Measurements from ENCODE around the gene TUBB. TPM values are rescaled to one million over a fixed set of nuclear protein-coding genes. Genes with fewer than 3 reads are reported as not detected.
"Not testable (repeated sequence)": the region's sequence is repeated elsewhere in the genome, so short reads cannot be mapped to it uniquely, and the experiment has no call there.

TUBB gene
- total RNA-seq, 1 donor from 2014 or later = 136 TPM

DNA sequence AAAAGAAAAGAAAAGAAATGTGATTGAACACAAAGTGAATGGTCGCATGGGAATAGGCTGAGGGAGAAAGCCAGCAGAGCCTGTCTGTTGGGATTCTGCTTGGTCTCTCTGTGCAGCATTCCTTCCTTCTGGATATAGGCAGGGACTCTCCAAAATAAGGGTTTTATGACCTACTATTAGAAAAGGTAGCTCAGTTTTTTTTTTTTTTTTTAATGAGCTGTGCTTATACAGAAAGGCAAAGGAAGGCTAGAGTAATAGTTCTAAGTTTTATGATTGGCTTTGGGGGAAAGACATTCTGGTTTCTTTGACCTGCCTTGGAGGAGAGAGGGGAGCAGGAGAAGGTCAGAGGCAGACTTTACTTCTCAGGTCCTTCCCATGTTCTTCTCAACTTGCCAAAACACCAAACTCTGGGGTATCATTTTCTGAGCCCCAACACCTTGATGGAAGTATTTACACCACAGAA, 43.0 kb downstream of the TUBB start:
- Histone ChIP-seq H3K27me3 (ENCODE audit: control insufficient read depth, insufficient read depth, low read length) (no peaks in the 10 kb centered on the region), H3K36me3 (ENCODE audit: control insufficient read depth, insufficient read depth, low read length) (no peaks in the 10 kb centered on the region), H3K4me3 (ENCODE audit: low read depth, low read length) (no peak overlapping the region)
- FAIRE-seq (no peak), DNase-seq (ENCODE audit: low read depth) (no peak)
- TF ChIP-seq, protein P1, sequence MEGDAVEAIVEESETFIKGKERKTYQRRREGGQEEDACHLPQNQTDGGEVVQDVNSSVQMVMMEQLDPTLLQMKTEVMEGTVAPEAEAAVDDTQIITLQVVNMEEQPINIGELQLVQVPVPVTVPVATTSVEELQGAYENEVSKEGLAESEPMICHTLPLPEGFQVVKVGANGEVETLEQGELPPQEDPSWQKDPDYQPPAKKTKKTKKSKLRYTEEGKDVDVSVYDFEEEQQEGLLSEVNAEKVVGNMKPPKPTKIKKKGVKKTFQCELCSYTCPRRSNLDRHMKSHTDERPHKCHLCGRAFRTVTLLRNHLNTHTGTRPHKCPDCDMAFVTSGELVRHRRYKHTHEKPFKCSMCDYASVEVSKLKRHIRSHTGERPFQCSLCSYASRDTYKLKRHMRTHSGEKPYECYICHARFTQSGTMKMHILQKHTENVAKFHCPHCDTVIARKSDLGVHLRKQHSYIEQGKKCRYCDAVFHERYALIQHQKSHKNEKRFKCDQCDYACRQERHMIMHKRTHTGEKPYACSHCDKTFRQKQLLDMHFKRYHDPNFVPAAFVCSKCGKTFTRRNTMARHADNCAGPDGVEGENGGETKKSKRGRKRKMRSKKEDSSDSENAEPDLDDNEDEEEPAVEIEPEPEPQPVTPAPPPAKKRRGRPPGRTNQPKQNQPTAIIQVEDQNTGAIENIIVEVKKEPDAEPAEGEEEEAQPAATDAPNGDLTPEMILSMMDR (IDR thresholded peaks at IDR 0.05; ENCODE audit: insufficient read depth, low read length, severe bottlenecking) = no peak

DNA sequence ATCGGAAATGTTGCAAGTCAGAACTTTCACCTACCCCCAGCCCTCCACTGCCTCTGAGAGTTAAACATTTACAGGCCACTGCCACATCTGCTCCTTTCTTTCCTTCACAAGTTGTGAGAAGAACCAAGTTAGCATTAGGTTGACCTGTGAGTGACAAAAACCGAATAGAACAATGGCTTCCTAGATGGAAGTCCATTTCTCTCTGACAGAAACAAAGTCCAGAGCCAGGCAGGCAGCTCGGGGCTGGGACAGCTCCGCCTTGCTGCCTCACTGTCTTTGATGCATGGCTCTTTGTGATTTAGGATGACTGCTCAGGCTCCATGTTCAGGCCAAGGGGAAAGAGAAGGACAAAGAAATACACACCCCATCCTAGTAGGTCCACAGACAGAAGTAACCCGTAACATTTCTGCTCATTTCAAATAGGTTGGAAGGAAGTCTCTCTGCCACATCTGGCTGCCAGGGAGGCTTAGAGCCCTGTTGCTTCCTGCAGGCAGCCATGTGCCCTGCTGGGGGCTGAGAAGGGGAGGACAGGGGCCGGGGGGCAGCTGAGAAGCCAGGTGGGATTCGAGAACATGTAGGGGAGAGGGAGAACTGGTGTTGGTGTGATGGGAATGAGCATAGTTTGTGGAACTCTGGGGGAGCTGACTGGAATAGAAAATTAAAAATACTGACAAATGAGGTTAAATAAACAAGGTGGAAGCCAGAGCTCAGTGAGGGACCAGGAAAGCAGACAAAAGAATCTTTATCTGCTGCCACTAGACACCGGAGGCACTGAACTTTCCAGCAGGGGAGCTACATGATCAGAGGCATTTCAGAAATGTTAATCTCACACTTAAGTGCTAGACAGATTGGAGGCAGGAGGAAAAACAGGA, 43.7 kb downstream of the TUBB start:
- TF ChIP-seq, protein P1 (IDR thresholded peaks at IDR 0.05; ENCODE audit: insufficient read depth, low read length, severe bottlenecking) = no peak
- Histone ChIP-seq H3K27me3 (ENCODE audit: control insufficient read depth, insufficient read depth, low read length) (no peaks in the 10 kb centered on the region), H3K36me3 (ENCODE audit: control insufficient read depth, insufficient read depth, low read length) (no peaks in the 10 kb centered on the region), H3K4me3 (ENCODE audit: low read depth, low read length) (no peak overlapping the region)
- DNase-seq (ENCODE audit: low read depth) (no peak), FAIRE-seq (no peak)

DNA sequence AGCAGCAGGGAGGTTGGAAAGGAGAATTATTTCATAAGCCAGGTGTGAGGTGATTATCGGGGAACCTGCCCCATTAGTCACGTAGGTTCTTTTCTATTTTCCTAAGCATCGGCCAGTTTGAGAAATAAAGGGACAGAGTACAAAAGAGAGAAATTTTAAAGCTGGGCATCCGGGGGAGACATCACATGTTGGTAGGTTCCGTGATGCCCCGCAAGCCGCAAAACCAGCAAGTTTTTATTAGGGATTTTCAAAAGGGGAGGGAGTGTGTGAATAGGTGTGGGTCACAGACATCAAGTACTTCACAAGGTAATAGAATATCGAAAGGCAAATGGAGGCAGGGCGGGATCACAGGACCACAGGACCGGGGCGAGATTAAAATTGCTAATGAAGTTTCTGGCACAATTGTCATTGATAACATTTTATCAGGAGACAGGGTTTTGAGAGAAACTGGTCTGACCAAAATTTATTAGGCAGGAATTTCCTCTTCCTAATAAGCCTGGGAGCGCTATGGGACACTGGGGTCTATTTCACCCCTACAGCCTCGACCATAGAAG, 44.4 kb downstream of the TUBB start:
- not testable (repeated sequence) for H3K36me3 ChIP-seq (ENCODE audit: control insufficient read depth, insufficient read depth, low read length); H3K4me3 ChIP-seq (ENCODE audit: low read depth, low read length); FAIRE-seq; H3K27me3 ChIP-seq (ENCODE audit: control insufficient read depth, insufficient read depth, low read length)
- peak; percentile 77 for DNase-seq (ENCODE audit: low read depth)

DNA sequence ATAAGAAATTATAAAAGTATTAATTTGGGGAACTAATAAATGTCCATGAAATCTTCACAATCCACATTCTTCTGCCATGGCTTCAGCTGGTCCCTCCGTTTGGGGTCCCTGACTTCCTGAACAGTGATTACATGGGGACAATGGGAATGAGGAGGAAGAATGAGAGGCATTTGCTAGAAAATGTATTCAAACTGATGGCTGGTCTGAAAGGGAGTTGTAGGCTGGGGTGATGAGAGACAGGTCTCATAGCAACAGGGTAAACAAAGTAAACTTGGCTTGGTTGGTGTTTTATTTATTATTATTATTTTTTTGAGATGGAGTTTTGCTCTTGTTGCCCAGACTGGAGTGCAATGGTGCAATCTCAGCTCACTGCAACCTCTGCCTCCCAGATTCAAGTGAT, 45.3 kb downstream of the TUBB start:
- FAIRE-seq; DNase-seq (ENCODE audit: low read depth); H3K4me3 ChIP-seq (ENCODE audit: low read depth, low read length); H3K27me3 ChIP-seq (ENCODE audit: control insufficient read depth, insufficient read depth, low read length); H3K36me3 ChIP-seq (ENCODE audit: control insufficient read depth, insufficient read depth, low read length): not testable (repeated sequence)

DNA sequence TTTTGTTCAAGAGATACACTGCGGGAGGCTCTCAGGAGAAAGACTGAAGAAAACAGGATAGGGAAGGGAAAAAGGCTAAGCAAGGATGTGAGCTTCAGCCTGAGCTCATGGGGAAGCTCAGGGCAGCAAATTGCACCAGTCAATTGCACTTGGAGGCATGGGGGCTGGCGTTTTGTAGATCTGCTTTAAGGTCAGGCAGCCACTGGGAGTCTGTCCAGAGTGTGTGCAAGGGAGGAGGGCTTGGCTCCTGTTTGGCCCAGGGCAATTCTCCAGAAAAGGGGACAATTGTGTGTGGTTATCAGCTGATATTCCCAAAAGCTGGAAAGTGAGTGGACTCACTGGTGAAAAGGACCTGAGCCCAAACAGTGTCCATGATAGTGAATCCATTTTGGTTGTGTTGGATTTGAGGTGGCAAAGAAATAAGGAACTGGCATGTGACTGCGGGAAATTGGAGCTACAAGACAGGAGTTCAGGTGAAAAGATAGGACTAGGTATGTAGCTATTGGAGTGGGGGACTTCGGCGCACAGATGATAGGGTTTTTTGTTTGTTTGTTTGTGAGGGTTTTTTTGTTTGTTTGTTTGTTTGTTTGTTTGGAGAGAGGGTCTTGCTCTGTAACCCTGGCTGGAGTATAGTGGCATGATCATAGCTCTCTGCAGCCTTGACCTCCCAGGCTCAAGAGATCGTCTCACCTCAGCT, 46.5 kb downstream of the TUBB start:
- Histone ChIP-seq H3K36me3 (ENCODE audit: control insufficient read depth, insufficient read depth, low read length) (no peaks in the 10 kb centered on the region), H3K27me3 (ENCODE audit: control insufficient read depth, insufficient read depth, low read length) (no peaks in the 10 kb centered on the region), H3K4me3 (ENCODE audit: low read depth, low read length) (no peak overlapping the region)
- TF ChIP-seq, protein P1 (IDR thresholded peaks at IDR 0.05; ENCODE audit: insufficient read depth, low read length, severe bottlenecking) = no peak
- DNase-seq (ENCODE audit: low read depth) = no peak
- FAIRE-seq = no peak

DNA sequence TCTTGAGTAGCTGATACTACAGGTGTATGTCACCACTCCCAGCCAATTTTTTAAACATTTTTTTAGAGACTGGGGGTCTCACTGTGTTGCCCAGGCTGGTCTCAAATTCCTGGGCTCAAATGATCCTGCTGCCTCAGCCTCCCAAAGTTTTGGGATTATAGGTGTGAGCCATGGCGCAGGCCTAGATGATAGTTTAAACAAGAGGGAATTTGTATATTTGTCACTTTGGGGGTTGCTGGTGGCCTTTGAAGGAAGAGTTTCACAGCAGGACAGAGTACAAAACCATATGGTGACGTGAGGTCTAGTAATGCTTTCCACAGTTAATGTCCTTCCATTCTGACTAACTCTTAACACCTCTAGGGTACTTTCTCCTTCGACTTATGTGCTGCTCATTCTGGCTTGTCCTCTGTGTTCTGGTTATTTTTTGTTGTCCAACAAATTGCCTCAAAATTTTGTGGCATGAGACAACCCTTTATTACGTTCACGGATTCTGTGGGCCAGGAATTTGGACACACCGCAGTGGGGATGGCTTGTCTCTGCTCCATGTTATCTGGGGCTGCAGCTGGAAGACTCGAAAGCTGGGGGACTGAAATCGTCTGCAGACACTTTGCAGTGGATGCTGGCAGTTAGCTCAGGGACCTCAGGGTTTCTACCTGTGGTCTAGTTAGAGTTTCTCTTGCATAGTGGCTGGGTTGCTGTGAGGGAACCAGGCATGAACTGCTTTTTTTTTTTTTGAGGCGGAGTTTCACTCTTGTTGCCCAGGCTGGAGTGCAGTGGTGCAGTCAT, 47.2 kb downstream of the TUBB start:
- Histone ChIP-seq H3K36me3 (ENCODE audit: control insufficient read depth, insufficient read depth, low read length) (no peaks in the 10 kb centered on the region), H3K27me3 (ENCODE audit: control insufficient read depth, insufficient read depth, low read length) (no peaks in the 10 kb centered on the region), H3K4me3 (ENCODE audit: low read depth, low read length) (no peak overlapping the region)
- TF ChIP-seq, protein P1 (IDR thresholded peaks at IDR 0.05; ENCODE audit: insufficient read depth, low read length, severe bottlenecking) = no peak
- FAIRE-seq (no peak), DNase-seq (ENCODE audit: low read depth) (no peak)
